Urinary bladder (tissue), 4 donors: ENCODE data around the gene BARHL2. TPM values are rescaled to one million over a fixed set of nuclear protein-coding genes. Genes with fewer than 3 reads are reported as not detected.

Experiments
- DNase-seq: peaks from one replicate; pipeline ENCODE4 v3.0.0-alpha.2; 2015; ENCODE audit errors: extremely low spot score
- H3K27ac ChIP-seq: one replicate; pipeline ENCODE4 v1.5.1; 2013; ENCODE audit warnings: low read depth, mild to moderate bottlenecking, moderate library complexity
- H3K36me3 ChIP-seq: one replicate; pipeline ENCODE4 v1.6.1; 2013; ENCODE audit warnings: mild to moderate bottlenecking, moderate library complexity; ENCODE audit not compliant: insufficient read depth
- H3K4me1 ChIP-seq: one replicate; pipeline ENCODE4 v1.6.1; 2013; ENCODE audit warnings: mild to moderate bottlenecking, moderate library complexity; ENCODE audit not compliant: insufficient read depth
- H3K4me3 ChIP-seq: one replicate; pipeline ENCODE4 v1.5.1; 2013; ENCODE audit warnings: low read depth, low read length
- WGBS: extraction: QIAGEN DNeasy Blood & Tissue Kit; methylation state at CpG from one replicate; pipeline ENCODE4 v1.1.7; 2013; 5-methylcytosine and 5-hydroxymethylcytosine counted together
- polyA plus RNA-seq: library from polyadenylated mRNA; stranded (reverse); fragments of 200-250 nt; gene quantifications from one replicate; pipeline ENCODE4 v1.2.3, GENCODE V29; 2013
- total RNA-seq: library from RNA; depleted of rRNA; stranded (reverse); fragments of >200 nt; gene quantifications from one replicate; pipeline ENCODE4 v1.2.3, GENCODE V29; 2014
- donor health status: healthy with polysubstance abuse.
- donor health status: healthy.

The BARHL2 gene
- total and polyA plus RNA-seq, 2 donors = not detected

GRCh38 chr1:90710579-90711536, 6.2 kb downstream of the BARHL2 start:
- H3K4me1 ChIP-seq = no peaks in the 10 kb centered on the region
- H3K36me3 ChIP-seq = no peaks in the 10 kb centered on the region
- no peak overlapping the region for H3K4me3 ChIP-seq
- WGBS = 2% methylated on average over 41 of the region's 41 CpGs
- no peak overlapping the region for H3K27ac ChIP-seq
- DNase-seq = no peak

GRCh38 chr1:90709535-90709934, 7.6 kb downstream of the BARHL2 start:
- no peak for DNase-seq
- H3K4me3 ChIP-seq = no peak overlapping the region
- WGBS = 30% methylated on average over 2 of the region's 2 CpGs
- H3K27ac ChIP-seq = no peak overlapping the region
- H3K36me3 ChIP-seq = no peaks in the 10 kb centered on the region
- no peaks in the 10 kb centered on the region for H3K4me1 ChIP-seq

- no peak overlapping the region for H3K27ac ChIP-seq
- no peaks in the 10 kb centered on the region for H3K36me3 ChIP-seq
- H3K4me3 ChIP-seq = no peak overlapping the region
- WGBS = 20% methylated on average over 2 of the region's 2 CpGs
- no peaks in the 10 kb centered on the region for H3K4me1 ChIP-seq
- no peak for DNase-seq
Measured at GRCh38 chr1:90708826-90709225, 8.3 kb downstream of the BARHL2 start.

- 5% methylated on average over 6 of the region's 6 CpGs for WGBS
- H3K4me1 ChIP-seq = no peaks in the 10 kb centered on the region
- H3K4me3 ChIP-seq = no peak overlapping the region
- no peak overlapping the region for H3K27ac ChIP-seq
- no peak for DNase-seq
- H3K36me3 ChIP-seq = no peaks in the 10 kb centered on the region
Measured at GRCh38 chr1:90708236-90708786, 8.8 kb downstream of the BARHL2 start.

GRCh38 chr1:90707363-90707710, 9.8 kb downstream of the BARHL2 start:
- Histone ChIP-seq H3K4me3 (no peak overlapping the region), H3K27ac (no peak overlapping the region), H3K36me3 (no peaks in the 10 kb centered on the region), H3K4me1 (no peaks in the 10 kb centered on the region)
- under 1% methylated on average over 21 of the region's 21 CpGs for WGBS
- DNase-seq = no peak

GRCh38 chr1:90706437-90707362, 10.4 kb downstream of the BARHL2 start:
- Histone ChIP-seq H3K36me3 (no peaks in the 10 kb centered on the region), H3K4me3 (peak overlapping the region; percentile 11), H3K4me1 (no peaks in the 10 kb centered on the region), H3K27ac (no peak overlapping the region)
- no peak for DNase-seq
- 1% methylated on average over 73 of the region's 73 CpGs for WGBS

- Histone ChIP-seq H3K36me3 (no peaks in the 10 kb centered on the region), H3K4me1 (no peaks in the 10 kb centered on the region), H3K4me3 (no peak overlapping the region), H3K27ac (no peak overlapping the region)
- no peak for DNase-seq
- 6% methylated on average over 8 of the region's 8 CpGs for WGBS
Measured at GRCh38 chr1:90705956-90706355, 11.1 kb downstream of the BARHL2 start.

GRCh38 chr1:90704817-90705216, 12.3 kb downstream of the BARHL2 start:
- Histone ChIP-seq H3K4me3 (no peak overlapping the region), H3K4me1 (no peaks in the 10 kb centered on the region), H3K27ac (no peak overlapping the region), H3K36me3 (no peaks in the 10 kb centered on the region)
- no peak for DNase-seq
- 9% methylated on average over 14 of the region's 14 CpGs for WGBS

GRCh38 chr1:90694846-90695245, 22.3 kb downstream of the BARHL2 start:
- H3K36me3 ChIP-seq = no peaks in the 10 kb centered on the region
- no peak for DNase-seq
- H3K27ac ChIP-seq = no peak overlapping the region
- no peak overlapping the region for H3K4me3 ChIP-seq
- no peaks in the 10 kb centered on the region for H3K4me1 ChIP-seq
- 77% methylated on average over 3 of the region's 3 CpGs for WGBS

- H3K27ac ChIP-seq = no peak overlapping the region
- no peaks in the 10 kb centered on the region for H3K4me1 ChIP-seq
- 90% methylated on average over 3 of the region's 3 CpGs for WGBS
- H3K4me3 ChIP-seq = no peak overlapping the region
- no peaks in the 10 kb centered on the region for H3K36me3 ChIP-seq
- DNase-seq = no peak
Measured at GRCh38 chr1:90687747-90688146, 29.4 kb downstream of the BARHL2 start.

- Histone ChIP-seq H3K4me3 (no peak overlapping the region), H3K27ac (no peak overlapping the region), H3K4me1 (no peaks in the 10 kb centered on the region), H3K36me3 (no peaks in the 10 kb centered on the region)
- no peak for DNase-seq
- 86% methylated on average over 1 of the region's 1 CpG for WGBS
Measured at GRCh38 chr1:90675161-90675847, 41.8 kb downstream of the BARHL2 start.

- Histone ChIP-seq H3K36me3 (no peaks in the 10 kb centered on the region), H3K4me1 (no peaks in the 10 kb centered on the region), H3K27ac (no peak overlapping the region), H3K4me3 (no peak overlapping the region)
- 52% methylated on average over 3 of the region's 3 CpGs for WGBS
- no peak for DNase-seq
Measured at GRCh38 chr1:90671741-90672140, 45.4 kb downstream of the BARHL2 start.

GRCh38 chr1:90671251-90671650, 45.9 kb downstream of the BARHL2 start:
- Histone ChIP-seq H3K4me1 (no peaks in the 10 kb centered on the region), H3K27ac (no peak overlapping the region), H3K36me3 (no peaks in the 10 kb centered on the region), H3K4me3 (no peak overlapping the region)
- DNase-seq = no peak
- 100% methylated on average over 1 of the region's 1 CpG for WGBS
